Measurements from ENCODE around the gene ARHGEF17.
"Not testable (repeated sequence)": the region's sequence is repeated elsewhere in the genome, so short reads cannot be mapped to it uniquely, and the experiment has no call there.

Gene ARHGEF17

GRCh38 chr11:73269459-73270015 lies 38.5 kb upstream of the ARHGEF17 start:
- DNase-seq (ENCODE audit: low read depth), result no peak
- H3K4me3 ChIP-seq (ENCODE audit: low read depth, low read length), result no peak overlapping the region
- no peak for TF ChIP-seq CTCF (conservative IDR thresholded peaks at IDR 0.05; ENCODE audit: low read depth, low read length)

- no peak overlapping the region for H3K4me3 ChIP-seq (ENCODE audit: low read depth, low read length)
- no peak for DNase-seq (ENCODE audit: low read depth)
- no peak for TF ChIP-seq CTCF (conservative IDR thresholded peaks at IDR 0.05; ENCODE audit: low read depth, low read length)
Observed at GRCh38 chr11:73270016-73270854, 37.8 kb upstream of the ARHGEF17 start.

GRCh38 chr11:73270855-73271477 lies 37.1 kb upstream of the ARHGEF17 start:
- no peak overlapping the region for H3K4me3 ChIP-seq (ENCODE audit: low read depth, low read length)
- DNase-seq (ENCODE audit: low read depth), result no peak
- no peak for TF ChIP-seq CTCF (conservative IDR thresholded peaks at IDR 0.05; ENCODE audit: low read depth, low read length)

GRCh38 chr11:73271478-73271865 lies 36.6 kb upstream of the ARHGEF17 start:
- H3K4me3 ChIP-seq (ENCODE audit: low read depth, low read length); DNase-seq (ENCODE audit: low read depth): not testable (repeated sequence)

GRCh38 chr11:73271936-73272679 lies 36.0 kb upstream of the ARHGEF17 start, which contains the start of gene P2RY6:
Gene P2RY6, plus strand, starts transcription at chr11:73272338. Its CDS starts 24,181 bp downstream, at chr11:73296519.
- H3K4me3 ChIP-seq (ENCODE audit: low read depth, low read length), result no peak within 1 kb of the TSS
- DNase-seq (ENCODE audit: low read depth), result peak; percentile 37
- TF ChIP-seq CTCF (conservative IDR thresholded peaks at IDR 0.05; ENCODE audit: low read depth, low read length), result no peak

- TF ChIP-seq CTCF (conservative IDR thresholded peaks at IDR 0.05; ENCODE audit: low read depth, low read length), result no peak
- no peak overlapping the region for H3K4me3 ChIP-seq (ENCODE audit: low read depth, low read length)
- no peak for DNase-seq (ENCODE audit: low read depth)
Observed at GRCh38 chr11:73272680-73273038, 35.4 kb upstream of the ARHGEF17 start.

All from choroid plexus epithelial cell (primary cell).